GM12892 (cell line): ENCODE data around the gene CAGE1.

Source experiments
- POLR2A ChIP-seq: IDR thresholded peaks from 2 replicates; pipeline ENCODE4 v1.6.1; 2011; ENCODE audit warnings: low read depth, low read length, control low read depth
- TAF1 ChIP-seq: IDR thresholded peaks from 2 replicates; pipeline ENCODE4 v1.6.1; 2011; ENCODE audit warnings: low read depth, mild to moderate bottlenecking, control low read depth, low read length, borderline replicate concordance

GRCh38 chr6:7301702-7302101, 87.8 kb downstream of the CAGE1 start:
- TF ChIP-seq TAF1 (no peak), POLR2A (no peak)
